HG03520 (cell line): ENCODE data around the gene TUBA4B.
"Not testable (repeated sequence)": the region's sequence is repeated elsewhere in the genome, so short reads cannot be mapped to it uniquely, and the experiment has no call there.

ENCODE experiments used
- ATAC-seq: cut with Tn5 transposase; IDR thresholded peaks from one replicate; pipeline ENCODE4 v1.9.1; 2021; ENCODE audit warnings: mild to moderate bottlenecking, moderate library complexity; ENCODE audit not compliant: unreplicated experiment

TUBA4B gene

DNA sequence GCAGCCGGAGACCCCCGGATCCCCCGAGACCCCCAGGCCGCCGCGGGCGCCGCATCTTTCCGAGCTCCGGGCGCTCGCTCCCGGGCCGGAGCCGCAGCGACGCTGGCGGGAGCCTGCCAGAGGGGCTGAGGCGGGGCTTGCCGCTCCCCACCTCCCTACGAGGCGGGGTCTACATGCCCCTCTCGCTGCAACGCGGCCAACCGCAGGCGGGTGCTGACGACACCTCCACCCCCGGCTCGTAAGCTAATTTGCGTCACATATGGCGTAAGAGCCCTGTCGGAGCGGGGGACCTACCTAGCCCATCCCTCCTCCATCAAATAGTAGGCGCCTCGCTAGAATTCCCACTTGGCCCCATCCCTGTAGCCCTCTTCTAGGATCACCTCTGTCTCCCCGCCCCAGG is 56.2 kb downstream of the TUBA4B start, which contains the start of gene PTPRN:
PTPRN (minus strand) TSS at position 124 of the 400 bp plus-strand sequence; CDS start at position 55, 69 bp downstream.
- ATAC-seq = no peak

DNA sequence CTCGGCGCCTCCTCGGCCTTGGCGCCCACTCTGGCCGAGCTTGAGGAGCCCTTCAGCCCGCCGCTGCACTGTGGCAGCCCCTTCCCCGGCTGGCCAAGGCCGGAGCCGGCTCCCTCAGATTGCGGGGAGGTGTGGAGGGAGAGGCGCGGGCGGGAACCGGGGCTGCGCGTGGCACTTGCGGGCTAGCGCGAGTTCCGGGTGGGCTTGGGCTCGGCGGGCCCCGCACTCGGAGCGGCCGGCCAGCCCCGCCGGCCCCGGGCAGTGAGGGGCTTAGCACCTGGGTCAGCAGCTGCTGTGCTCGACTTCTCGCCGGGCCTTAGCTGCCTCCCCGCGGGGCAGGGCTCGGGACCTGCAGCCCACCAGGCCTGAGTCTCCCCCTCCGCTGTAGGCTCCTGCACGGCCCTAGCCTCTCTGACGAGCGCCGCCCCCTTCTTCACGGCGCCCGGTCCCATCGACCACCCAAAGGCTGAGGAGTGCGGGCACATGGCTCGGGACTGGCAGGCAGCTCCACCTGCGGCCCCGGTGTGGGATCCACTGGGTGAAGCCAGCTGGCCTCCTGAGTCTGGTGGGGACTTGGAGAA is 59.7 kb downstream of the TUBA4B start:
- ATAC-seq = not testable (repeated sequence)

- ATAC-seq = no peak
These were observed 61.9 kb downstream of the TUBA4B start for GRCh38 chr2:219314804-219315468.
